ENCODE measurements around the gene MIOX.

Gene MIOX

GRCh38 chr22:50524676-50525103 lies 38.0 kb downstream of the MIOX start:
- no peaks in the 10 kb centered on the region for H3K79me2 ChIP-seq
- H3K4me3 ChIP-seq (ENCODE audit: low read depth, low read length): peak overlapping the region; percentile 81
- peak overlapping the region; percentile 74 for H2AFZ ChIP-seq
- H3K27ac ChIP-seq: peak overlapping the region; percentile 95
- H3K36me3 ChIP-seq (ENCODE audit: control insufficient read depth, insufficient read depth, low read length): no peaks in the 10 kb centered on the region
- H3K27me3 ChIP-seq (ENCODE audit: control insufficient read depth, insufficient read depth, low read length): no peaks in the 10 kb centered on the region
- H3K4me2 ChIP-seq (ENCODE audit: low read length): peak overlapping the region; percentile 95
- no peak overlapping the region for H3K9ac ChIP-seq
- no peaks in the 10 kb centered on the region for H3K9me3 ChIP-seq (ENCODE audit: control insufficient read depth, low read length)
- H3K4me1 ChIP-seq: peaks cover 4% of the 10 kb centered on the region
- no peak for TF ChIP-seq CTCF (IDR thresholded peaks at IDR 0.05)

- Histone ChIP-seq H3K4me3 (ENCODE audit: low read depth, low read length) (peak within 1 kb of the TSS; percentile 81), H2AFZ (peak within 1 kb of the TSS; percentile 74), H3K4me2 (ENCODE audit: low read length) (peak within 1 kb of the TSS; percentile 95), H3K27ac (peak within 1 kb of the TSS; percentile 95), H3K9ac (no peak within 1 kb of the TSS), H3K36me3 (ENCODE audit: control insufficient read depth, insufficient read depth, low read length) (no peaks in the 10 kb centered on the region), H3K27me3 (ENCODE audit: control insufficient read depth, insufficient read depth, low read length) (no peaks in the 10 kb centered on the region), H3K9me3 (ENCODE audit: control insufficient read depth, low read length) (no peaks in the 10 kb centered on the region), H3K79me2 (no peaks in the 10 kb centered on the region), H3K4me1 (peaks cover 4% of the 10 kb centered on the region)
- TF ChIP-seq CTCF (IDR thresholded peaks at IDR 0.05): peak; percentile 26
Observed at GRCh38 chr22:50525104-50525857, 38.6 kb downstream of the MIOX start, which contains the start of gene SCO2. TSS of gene SCO2 (minus strand) at chr22:50525598. CDS start at chr22:50524411, 1,187 bp downstream.

- no peaks in the 10 kb centered on the region for H3K9me3 ChIP-seq (ENCODE audit: control insufficient read depth, low read length)
- peaks cover 4% of the 10 kb centered on the region for H3K4me1 ChIP-seq
- H3K36me3 ChIP-seq (ENCODE audit: control insufficient read depth, insufficient read depth, low read length): no peaks in the 10 kb centered on the region
- H3K4me3 ChIP-seq (ENCODE audit: low read depth, low read length): peak overlapping the region; percentile 81
- H3K9ac ChIP-seq: no peak overlapping the region
- TF ChIP-seq CTCF (IDR thresholded peaks at IDR 0.05): no peak
- H3K4me2 ChIP-seq (ENCODE audit: low read length): peak overlapping the region; percentile 95
- H3K27me3 ChIP-seq (ENCODE audit: control insufficient read depth, insufficient read depth, low read length): no peaks in the 10 kb centered on the region
- H2AFZ ChIP-seq: peak overlapping the region; percentile 74
- H3K27ac ChIP-seq: peak overlapping the region; percentile 95
- H3K79me2 ChIP-seq: no peaks in the 10 kb centered on the region
Observed at GRCh38 chr22:50525858-50526107, 39.1 kb downstream of the MIOX start.

- no peaks in the 10 kb centered on the region for H3K9me3 ChIP-seq (ENCODE audit: control insufficient read depth, low read length)
- H3K4me3 ChIP-seq (ENCODE audit: low read depth, low read length): peak overlapping the region; percentile 81
- peak overlapping the region; percentile 74 for H2AFZ ChIP-seq
- H3K36me3 ChIP-seq (ENCODE audit: control insufficient read depth, insufficient read depth, low read length): no peaks in the 10 kb centered on the region
- peak overlapping the region; percentile 95 for H3K4me2 ChIP-seq (ENCODE audit: low read length)
- peaks cover 4% of the 10 kb centered on the region for H3K4me1 ChIP-seq
- no peak overlapping the region for H3K9ac ChIP-seq
- no peaks in the 10 kb centered on the region for H3K27me3 ChIP-seq (ENCODE audit: control insufficient read depth, insufficient read depth, low read length)
- no peaks in the 10 kb centered on the region for H3K79me2 ChIP-seq
- TF ChIP-seq CTCF (IDR thresholded peaks at IDR 0.05): peak; percentile 43
- peak overlapping the region; percentile 95 for H3K27ac ChIP-seq
Observed at GRCh38 chr22:50526108-50526833, 39.6 kb downstream of the MIOX start.

Measured in parathyroid adenoma (tissue), 2 donors.